Fibroblast of lung (primary cell): ENCODE results near the gene ABCA13. TPM values are rescaled to one million over a fixed set of nuclear protein-coding genes. Genes with fewer than 3 reads are reported as not detected.
"Not testable (repeated sequence)": the region's sequence is repeated elsewhere in the genome, so short reads cannot be mapped to it uniquely, and the experiment has no call there.

Experiments
- DNase-seq, 2 donors: peaks; one replicate each; pipeline versions ENCODE4 v3.0.0 to v3.0.0-alpha.2; 2010; ENCODE audit warnings: low read depth in 2 of 2
- H2AFZ ChIP-seq: 2 replicates; pipeline ENCODE4 v1.5.1; 2012; ENCODE audit warnings: low read length, control low read depth, inconsistent platforms
- H3K27ac ChIP-seq: 2 replicates; pipeline ENCODE4 v1.5.1; 2011; ENCODE audit warnings: low read length, control low read depth; ENCODE audit not compliant: insufficient read depth
- H3K27me3 ChIP-seq: 2 replicates; pipeline ENCODE4 v1.5.1; 2011; ENCODE audit warnings: mild to moderate bottlenecking, low read length; ENCODE audit not compliant: control insufficient read depth, insufficient read depth
- H3K36me3 ChIP-seq: 2 replicates; pipeline ENCODE4 v1.5.1; 2011; ENCODE audit warnings: low read length; ENCODE audit not compliant: control insufficient read depth, insufficient read depth
- H3K4me1 ChIP-seq: 2 replicates; pipeline ENCODE4 v1.5.1; 2011; ENCODE audit warnings: low read length; ENCODE audit not compliant: control insufficient read depth, insufficient read depth; ENCODE audit errors: extremely low read depth
- H3K4me2 ChIP-seq: 2 replicates; pipeline ENCODE4 v1.5.1; 2011; ENCODE audit warnings: low read length, control low read depth; ENCODE audit not compliant: insufficient read depth; ENCODE audit errors: extremely low read depth
- H3K4me3 ChIP-seq, 4 experiments: fragments of 200-600 bp in 1 of 4; sonication (generic) in 1 of 4; replicated peaks in 1 of 4; 2 replicates each; pipeline ENCODE4 v1.5.1; 2011 to 2016; ENCODE audit warnings: low read length in 4 of 4, low read depth in 3 of 4, mild to moderate bottlenecking in 3 of 4, control low read depth in 2 of 4, inconsistent platforms in 1 of 4, mixed read lengths in 1 of 4; ENCODE audit not compliant: insufficient read depth in 1 of 4; ENCODE audit errors: control extremely low read depth in 1 of 4
- H3K79me2 ChIP-seq: 2 replicates; pipeline ENCODE4 v1.5.1; 2012; ENCODE audit warnings: mild to moderate bottlenecking, low read length, inconsistent platforms; ENCODE audit not compliant: control insufficient read depth, insufficient read depth
- H3K9ac ChIP-seq: 2 replicates; pipeline ENCODE4 v1.5.1; 2011; ENCODE audit warnings: mild to moderate bottlenecking, low read length, control low read depth; ENCODE audit not compliant: insufficient read depth
- H3K9me3 ChIP-seq: 2 replicates; pipeline ENCODE4 v1.5.1; 2012; ENCODE audit warnings: low read depth, low read length; ENCODE audit not compliant: control insufficient read depth, insufficient read depth
- H4K20me1 ChIP-seq: 2 replicates; pipeline ENCODE4 v1.5.1; 2011; ENCODE audit warnings: low read length; ENCODE audit not compliant: control insufficient read depth, insufficient read depth; ENCODE audit errors: extremely low read depth
- EZH2 ChIP-seq: IDR thresholded peaks from 2 replicates; pipeline ENCODE4 v1.5.1; 2012; ENCODE audit warnings: low read length, control low read depth, mild to moderate bottlenecking; ENCODE audit errors: missing control alignments
- polyA plus RNA-seq, 2 donors: library from polyadenylated mRNA; depleted of rRNA in 1 of 2; stranded (reverse) in 1 of 2; unstranded in 1 of 2; fragments of >200 nt; gene quantifications; 2 replicates each; pipeline ENCODE4 v1.2.1, GENCODE V29; 2011 to 2012; ENCODE audit warnings: missing spikeins in 1 of 2
- total RNA-seq: library from RNA; depleted of rRNA; stranded (reverse); fragments of >200 nt; gene quantifications from 2 replicates; pipeline ENCODE4 v1.2.1, GENCODE V29; 2014
- TF ChIP-seq, protein P1 (sequence below), 2 donors: IDR thresholded peaks in 1 of 2; conservative IDR thresholded peaks in 1 of 2; 1 replicate in 1 of 2; 2 replicates in 1 of 2; pipeline ENCODE4 v1.5.1; 2011 to 2012; ENCODE audit warnings: low read length in 2 of 2, control low read depth in 1 of 2, inconsistent platforms in 1 of 2, low read depth in 1 of 2, mild to moderate bottlenecking in 1 of 2

Gene ABCA13
- total and polyA plus RNA-seq, 2 donors (not counting 1 experiment from before 2014, with no cell fraction given) = 0.08 to 10.9 TPM

DNA sequence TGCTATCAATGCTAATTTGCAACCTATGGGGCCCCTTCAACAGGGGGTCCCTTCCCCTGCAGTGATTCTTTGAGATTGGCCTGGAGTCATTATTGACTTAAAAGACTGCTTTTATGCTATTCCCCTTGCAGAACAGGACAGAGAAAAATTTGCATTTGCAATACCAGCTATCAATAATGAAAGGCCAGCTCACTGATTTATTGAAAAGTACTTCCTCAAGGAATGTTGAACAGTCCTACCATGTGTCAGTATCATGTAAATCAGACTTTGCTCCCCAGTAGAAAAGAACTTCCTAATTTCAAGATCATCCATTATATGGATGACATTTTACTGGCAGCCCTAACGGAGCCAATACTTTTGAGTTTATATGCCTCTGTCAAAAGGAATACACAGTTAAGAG, 29.7 kb upstream of the ABCA13 start:
- Histone ChIP-seq H3K9ac (no peak overlapping the region), H3K4me2 (no peak overlapping the region), H3K79me2 (no peaks in the 10 kb centered on the region), H3K4me1 (no peaks in the 10 kb centered on the region), H2AFZ (no peak overlapping the region), H3K27ac (no peak overlapping the region), H3K4me3 (no peak overlapping the region), H3K27me3 (peaks cover 2% of the 10 kb centered on the region), H3K9me3 (no peaks in the 10 kb centered on the region), H4K20me1 (no peaks in the 10 kb centered on the region), H3K36me3 (no peaks in the 10 kb centered on the region)
- no peak for DNase-seq
- TF ChIP-seq EZH2 = no peak
- TF ChIP-seq, protein P1, sequence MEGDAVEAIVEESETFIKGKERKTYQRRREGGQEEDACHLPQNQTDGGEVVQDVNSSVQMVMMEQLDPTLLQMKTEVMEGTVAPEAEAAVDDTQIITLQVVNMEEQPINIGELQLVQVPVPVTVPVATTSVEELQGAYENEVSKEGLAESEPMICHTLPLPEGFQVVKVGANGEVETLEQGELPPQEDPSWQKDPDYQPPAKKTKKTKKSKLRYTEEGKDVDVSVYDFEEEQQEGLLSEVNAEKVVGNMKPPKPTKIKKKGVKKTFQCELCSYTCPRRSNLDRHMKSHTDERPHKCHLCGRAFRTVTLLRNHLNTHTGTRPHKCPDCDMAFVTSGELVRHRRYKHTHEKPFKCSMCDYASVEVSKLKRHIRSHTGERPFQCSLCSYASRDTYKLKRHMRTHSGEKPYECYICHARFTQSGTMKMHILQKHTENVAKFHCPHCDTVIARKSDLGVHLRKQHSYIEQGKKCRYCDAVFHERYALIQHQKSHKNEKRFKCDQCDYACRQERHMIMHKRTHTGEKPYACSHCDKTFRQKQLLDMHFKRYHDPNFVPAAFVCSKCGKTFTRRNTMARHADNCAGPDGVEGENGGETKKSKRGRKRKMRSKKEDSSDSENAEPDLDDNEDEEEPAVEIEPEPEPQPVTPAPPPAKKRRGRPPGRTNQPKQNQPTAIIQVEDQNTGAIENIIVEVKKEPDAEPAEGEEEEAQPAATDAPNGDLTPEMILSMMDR (conservative IDR thresholded peaks at IDR 0.05 in 1 of 2, IDR thresholded peaks at IDR 0.05 in 1 of 2; ENCODE audit: low read depth in 1 of 2, low read length in 2 of 2) = no peak

DNA sequence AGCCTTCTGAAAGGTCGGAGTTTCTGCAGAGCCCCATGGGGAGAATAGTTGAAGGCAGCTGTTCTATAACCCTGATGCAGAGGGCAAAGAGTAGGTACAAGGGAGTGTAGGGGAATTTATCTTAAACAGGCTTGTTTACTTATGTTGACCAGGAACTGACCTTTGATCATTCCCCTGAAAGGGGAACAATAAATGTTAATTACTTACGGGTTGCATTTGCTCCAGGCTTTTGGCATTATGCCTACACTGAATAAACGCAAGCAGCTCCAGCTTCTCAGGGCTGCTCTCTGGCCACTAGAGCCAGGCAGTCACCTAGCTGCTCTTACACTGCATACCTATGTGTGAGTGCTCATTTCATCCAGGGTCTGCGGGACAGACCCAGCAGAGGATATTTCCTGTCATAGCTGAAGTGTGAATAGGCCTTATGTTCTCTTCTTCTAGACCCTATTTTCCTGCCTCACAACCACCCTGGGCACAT, 26.9 kb upstream of the ABCA13 start:
- no peak for DNase-seq
- no peak overlapping the region for H3K9ac ChIP-seq
- no peaks in the 10 kb centered on the region for H3K9me3 ChIP-seq
- H2AFZ ChIP-seq = no peak overlapping the region
- H3K79me2 ChIP-seq = no peaks in the 10 kb centered on the region
- no peaks in the 10 kb centered on the region for H3K36me3 ChIP-seq
- no peaks in the 10 kb centered on the region for H3K4me1 ChIP-seq
- no peak overlapping the region for H3K27ac ChIP-seq
- H3K4me2 ChIP-seq = no peak overlapping the region
- no peak overlapping the region for H3K4me3 ChIP-seq
- peaks cover 2% of the 10 kb centered on the region for H3K27me3 ChIP-seq
- TF ChIP-seq, protein P1 (conservative IDR thresholded peaks at IDR 0.05 in 1 of 2, IDR thresholded peaks at IDR 0.05 in 1 of 2; ENCODE audit: low read depth in 1 of 2, low read length in 2 of 2) = no peak
- no peak for TF ChIP-seq EZH2
- no peaks in the 10 kb centered on the region for H4K20me1 ChIP-seq

DNA sequence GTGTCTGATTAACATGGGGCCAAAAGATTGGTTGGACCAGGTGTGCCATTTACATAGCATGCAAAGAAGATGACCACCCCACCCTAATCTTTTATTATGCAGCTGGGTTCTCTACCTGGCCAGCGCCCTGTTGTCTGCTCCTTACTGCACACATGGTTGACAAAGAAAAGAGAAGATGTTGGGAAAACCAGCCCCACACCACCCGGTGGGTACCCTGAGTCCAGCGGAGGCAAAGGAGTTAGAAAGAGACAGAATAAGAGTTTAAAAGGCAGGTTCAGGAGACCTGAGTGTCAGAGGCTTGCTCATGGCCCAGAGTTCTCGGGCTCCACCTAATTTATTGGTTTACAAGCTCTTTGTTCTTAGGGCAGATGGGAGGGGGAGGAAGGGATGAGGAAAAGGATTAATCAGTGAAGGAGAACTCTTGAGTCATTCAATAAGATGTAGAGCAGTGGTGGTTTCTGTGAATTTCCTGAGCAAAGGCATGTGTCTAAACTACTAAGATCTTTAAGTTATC, 24.1 kb upstream of the ABCA13 start:
- H3K27ac ChIP-seq = no peak overlapping the region
- H3K9me3 ChIP-seq = no peaks in the 10 kb centered on the region
- no peak for TF ChIP-seq EZH2
- TF ChIP-seq, protein P1 (conservative IDR thresholded peaks at IDR 0.05 in 1 of 2, IDR thresholded peaks at IDR 0.05 in 1 of 2; ENCODE audit: low read depth in 1 of 2, low read length in 2 of 2) = no peak
- no peak overlapping the region for H3K4me3 ChIP-seq
- no peaks in the 10 kb centered on the region for H4K20me1 ChIP-seq
- no peaks in the 10 kb centered on the region for H3K36me3 ChIP-seq
- no peak overlapping the region for H3K9ac ChIP-seq
- peak in 1 of 2 donors; percentile 23 for DNase-seq
- peaks cover 2% of the 10 kb centered on the region for H3K27me3 ChIP-seq
- H3K79me2 ChIP-seq = no peaks in the 10 kb centered on the region
- no peak overlapping the region for H3K4me2 ChIP-seq
- no peaks in the 10 kb centered on the region for H3K4me1 ChIP-seq
- no peak overlapping the region for H2AFZ ChIP-seq

DNA sequence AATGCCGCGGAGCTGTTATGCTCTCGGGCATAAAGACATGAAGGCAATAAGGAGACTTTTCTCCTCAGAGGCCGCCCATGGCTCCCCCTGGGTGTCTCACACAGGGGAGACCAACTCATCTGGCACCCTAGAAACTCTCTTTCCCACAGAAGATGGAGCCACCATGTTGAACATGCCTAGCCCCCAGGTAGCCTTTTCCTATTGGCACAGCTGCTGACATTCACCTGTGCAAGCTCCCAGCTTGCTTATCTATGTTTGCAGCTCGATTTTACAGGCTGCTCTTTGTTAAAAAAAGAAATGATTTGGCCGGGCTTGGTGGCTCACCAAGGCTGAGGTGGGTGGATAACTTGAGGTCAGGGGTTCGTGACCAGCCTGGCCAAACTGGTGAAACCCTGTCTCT, 23.6 kb upstream of the ABCA13 start:
- not testable (repeated sequence) for H3K79me2 ChIP-seq, H3K27me3 ChIP-seq, DNase-seq, H3K36me3 ChIP-seq, H3K9ac ChIP-seq, H3K9me3 ChIP-seq, H2AFZ ChIP-seq, H4K20me1 ChIP-seq, H3K4me2 ChIP-seq, H3K4me1 ChIP-seq, H3K4me3 ChIP-seq, H3K27ac ChIP-seq
